ENCODE results near the gene ABCC11. TPM values are rescaled to one million over a fixed set of nuclear protein-coding genes. Genes with fewer than 3 reads are reported as not detected.

The ABCC11 gene
- total and polyA plus RNA-seq, 4 experiments from 2014 or later = 0.07 to 0.09 TPM; not detected in 2

DNA sequence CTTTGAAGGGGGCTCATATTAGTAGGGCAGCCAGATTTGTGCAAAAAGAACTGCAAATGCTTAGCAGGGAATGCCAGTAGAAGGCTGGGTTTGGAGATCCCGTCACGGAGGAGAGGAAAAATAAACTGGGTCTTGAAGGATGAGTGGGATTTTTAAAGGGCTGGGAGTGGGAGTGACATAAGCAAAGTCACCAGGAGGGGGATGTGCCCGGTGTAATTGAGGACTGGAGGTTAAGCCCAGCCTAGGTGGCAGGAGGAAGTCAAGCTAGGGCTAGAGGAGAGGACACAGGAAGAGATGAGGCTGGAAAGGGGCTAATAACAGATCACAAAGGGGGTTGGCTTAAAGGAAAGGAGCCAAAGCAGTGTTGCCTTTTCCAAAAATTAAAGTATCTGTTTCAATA is 26.4 kb downstream of the ABCC11 start:
- DNase-seq = no peak
- ChIA-PET CTCF (ENCODE audit: partially characterized antibody) (no interaction called here), POLR2A (ENCODE audit: partially characterized antibody) (no interaction called here)
- no peaks in the 10 kb centered on the region for H3K27me3 ChIP-seq (ENCODE audit: insufficient read depth, low read length)
- H3K27ac ChIP-seq (ENCODE audit: low read depth, low read length) = no peak overlapping the region
- Mint-ChIP-seq H3K27me3 (peaks cover 0 to 1% of the 10 kb centered on the region in 2 donors), H3K36me3 (no peaks in the 10 kb centered on the region), H3K4me3 (no peak overlapping the region), H3K27ac (no peak overlapping the region), H3K4me1 (no peaks in the 10 kb centered on the region), H3K9me3 (peaks cover 0 to 2% (median 0%) of the 10 kb centered on the region in 8 donors)
- H3K4me1 ChIP-seq (ENCODE audit: insufficient read depth, low read length) = no peaks in the 10 kb centered on the region
- intact Hi-C loops (cut with micrococcal nuclease) = no loop called here
- H3K9me3 ChIP-seq (ENCODE audit: control insufficient read depth in 1 of 2, low read length in 2 of 2) = no peaks in the 10 kb centered on the region
- no peak overlapping the region for H3K4me3 ChIP-seq (ENCODE audit: low read length in 2 of 2)
- no peaks in the 10 kb centered on the region for H3K36me3 ChIP-seq (ENCODE audit: insufficient read depth, low read length)

DNA sequence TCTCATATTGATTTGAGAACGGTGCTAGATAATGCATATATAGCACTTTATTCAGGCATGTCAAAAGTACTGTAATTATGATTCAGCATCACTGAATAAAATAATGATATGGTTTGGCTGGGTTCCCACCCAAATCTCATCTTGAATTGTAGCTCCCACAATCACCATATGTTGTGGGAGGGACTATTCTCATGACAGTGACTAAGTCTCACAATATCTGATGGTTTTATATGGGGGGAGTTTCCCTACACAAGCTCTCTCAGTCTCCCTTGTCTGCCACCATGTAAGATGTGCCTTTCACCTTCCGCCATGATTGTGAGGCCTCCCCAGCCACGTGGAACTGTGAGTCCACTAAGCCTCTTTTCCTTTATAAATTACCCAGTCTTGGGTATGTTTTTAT is 28.9 kb downstream of the ABCC11 start:
- Histone ChIP-seq H3K27ac (ENCODE audit: low read depth, low read length) (no peak overlapping the region), H3K36me3 (ENCODE audit: insufficient read depth, low read length) (no peaks in the 10 kb centered on the region), H3K4me3 (ENCODE audit: low read length in 2 of 2) (no peak overlapping the region), H3K9me3 (ENCODE audit: control insufficient read depth in 1 of 2, low read length in 2 of 2) (no peaks in the 10 kb centered on the region), H3K27me3 (ENCODE audit: insufficient read depth, low read length) (no peaks in the 10 kb centered on the region), H3K4me1 (ENCODE audit: insufficient read depth, low read length) (no peaks in the 10 kb centered on the region)
- Mint-ChIP-seq H3K4me3 (no peak overlapping the region), H3K36me3 (no peaks in the 10 kb centered on the region), H3K27me3 (peaks cover 0 to 1% of the 10 kb centered on the region in 2 donors), H3K4me1 (no peaks in the 10 kb centered on the region), H3K9me3 (peaks cover 0 to 2% (median 0%) of the 10 kb centered on the region in 8 donors), H3K27ac (no peak overlapping the region)
- CTCF ChIA-PET (ENCODE audit: partially characterized antibody) = no interaction called here
- intact Hi-C loops (cut with micrococcal nuclease) = no loop called here
- POLR2A ChIA-PET (ENCODE audit: partially characterized antibody) = no interaction called here
- DNase-seq = no peak

GRCh38 chr16:48217708-48218107 is 29.6 kb downstream of the ABCC11 start:
- Histone ChIP-seq H3K9me3 (ENCODE audit: control insufficient read depth in 1 of 2, low read length in 2 of 2) (no peaks in the 10 kb centered on the region), H3K27ac (ENCODE audit: low read depth, low read length) (no peak overlapping the region), H3K36me3 (ENCODE audit: insufficient read depth, low read length) (no peaks in the 10 kb centered on the region), H3K4me1 (ENCODE audit: insufficient read depth, low read length) (no peaks in the 10 kb centered on the region), H3K27me3 (ENCODE audit: insufficient read depth, low read length) (no peaks in the 10 kb centered on the region), H3K4me3 (ENCODE audit: low read length in 2 of 2) (no peak overlapping the region)
- Mint-ChIP-seq H3K9me3 (peaks cover 0 to 2% (median 0%) of the 10 kb centered on the region in 8 donors), H3K27ac (no peak overlapping the region), H3K36me3 (no peaks in the 10 kb centered on the region), H3K4me3 (no peak overlapping the region), H3K27me3 (no peaks in the 10 kb centered on the region), H3K4me1 (no peaks in the 10 kb centered on the region)
- POLR2A ChIA-PET (ENCODE audit: partially characterized antibody) = no interaction called here
- intact Hi-C loops (cut with micrococcal nuclease) = no loop called here
- CTCF ChIA-PET (ENCODE audit: partially characterized antibody) = no interaction called here
- no peak for DNase-seq

DNA sequence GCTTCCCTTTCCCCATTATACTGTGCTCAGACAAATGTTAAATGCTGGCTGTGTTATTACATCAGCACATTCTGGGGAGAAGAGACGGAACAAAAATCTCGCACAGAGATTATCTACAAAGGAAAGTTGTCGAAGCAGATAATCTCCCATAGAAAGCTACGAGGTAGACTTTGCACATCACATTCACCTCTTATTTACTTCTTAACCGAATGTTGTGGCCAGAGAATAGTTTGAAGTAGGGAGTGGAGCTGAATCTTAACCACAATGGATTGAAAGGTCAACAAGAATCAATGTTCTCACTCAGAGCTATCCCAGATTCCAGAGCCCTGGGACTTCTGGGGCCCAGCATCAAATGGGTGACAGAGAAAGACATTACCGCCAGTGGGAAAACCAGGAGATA is 31.6 kb downstream of the ABCC11 start:
- H3K27me3 Mint-ChIP-seq = no peaks in the 10 kb centered on the region
- Histone ChIP-seq H3K27ac (ENCODE audit: low read depth, low read length) (no peak overlapping the region), H3K4me1 (ENCODE audit: insufficient read depth, low read length) (no peaks in the 10 kb centered on the region), H3K4me3 (ENCODE audit: low read length in 2 of 2) (no peak overlapping the region), H3K9me3 (ENCODE audit: control insufficient read depth in 1 of 2, low read length in 2 of 2) (no peaks in the 10 kb centered on the region), H3K36me3 (ENCODE audit: insufficient read depth, low read length) (no peaks in the 10 kb centered on the region), H3K27me3 (ENCODE audit: insufficient read depth, low read length) (no peaks in the 10 kb centered on the region)
- intact Hi-C loops (cut with micrococcal nuclease) = no loop called here
- no peak overlapping the region for H3K4me3 Mint-ChIP-seq
- H3K27ac Mint-ChIP-seq = no peak overlapping the region
- H3K9me3 Mint-ChIP-seq = peaks cover 0 to 2% (median 0%) of the 10 kb centered on the region in 8 donors
- H3K4me1 Mint-ChIP-seq = no peaks in the 10 kb centered on the region
- no peak for DNase-seq
- CTCF ChIA-PET (ENCODE audit: partially characterized antibody) = no interaction called here
- no peaks in the 10 kb centered on the region for H3K36me3 Mint-ChIP-seq
- POLR2A ChIA-PET (ENCODE audit: partially characterized antibody) = no interaction called here

- ChIA-PET POLR2A (ENCODE audit: partially characterized antibody) (no interaction called here), CTCF (ENCODE audit: partially characterized antibody) (interaction anchor here (1.0 to 1.6 kb wide), 2 partner anchors 47 to 71 kb away, joined by 3 to 5 read pairs; no protein-coding TSS in a partner anchor)
- intact Hi-C loops (cut with micrococcal nuclease) = no loop called here
- H3K4me3 ChIP-seq (ENCODE audit: low read length in 2 of 2) = no peak overlapping the region
- no peak overlapping the region for H3K27ac Mint-ChIP-seq
- no peak for DNase-seq
- no peak overlapping the region for H3K4me3 Mint-ChIP-seq
- no peaks in the 10 kb centered on the region for H3K4me1 ChIP-seq (ENCODE audit: insufficient read depth, low read length)
- H3K9me3 ChIP-seq (ENCODE audit: control insufficient read depth in 1 of 2, low read length in 2 of 2) = no peaks in the 10 kb centered on the region
- H3K9me3 Mint-ChIP-seq = no peaks in the 10 kb centered on the region
- H3K36me3 ChIP-seq (ENCODE audit: insufficient read depth, low read length) = no peaks in the 10 kb centered on the region
- no peaks in the 10 kb centered on the region for H3K4me1 Mint-ChIP-seq
- peaks cover 3 to 8% of the 10 kb centered on the region in 2 donors for H3K27me3 Mint-ChIP-seq
- no peaks in the 10 kb centered on the region for H3K27me3 ChIP-seq (ENCODE audit: insufficient read depth, low read length)
- no peaks in the 10 kb centered on the region for H3K36me3 Mint-ChIP-seq
- H3K27ac ChIP-seq (ENCODE audit: low read depth, low read length) = no peak overlapping the region
Observed at GRCh38 chr16:48212033-48212432, 35.3 kb downstream of the ABCC11 start.

DNA sequence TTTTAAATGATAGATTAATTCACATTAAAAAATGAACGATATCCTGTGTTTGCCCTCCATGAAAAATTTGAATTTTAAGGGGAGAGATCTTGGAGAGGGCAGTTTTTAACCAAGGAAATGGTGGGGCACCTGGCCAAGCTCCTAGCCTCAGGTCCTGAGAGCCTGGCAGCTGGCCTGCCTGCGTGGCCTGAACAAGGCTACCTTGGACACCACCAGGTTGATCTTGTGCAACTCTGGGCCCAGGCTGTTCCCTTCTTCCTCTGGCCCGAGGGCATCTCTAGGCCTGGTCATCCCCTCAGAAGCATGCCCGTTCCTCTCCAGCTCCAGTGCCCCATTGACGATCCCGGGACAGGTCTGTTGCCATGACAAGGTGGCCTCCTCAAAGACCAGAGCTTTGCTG is 36.6 kb downstream of the ABCC11 start:
- no peaks in the 10 kb centered on the region for H3K36me3 ChIP-seq (ENCODE audit: insufficient read depth, low read length)
- Mint-ChIP-seq H3K27ac (peak overlapping the region in 1 of 7 donors; percentile 68), H3K4me1 (no peaks in the 10 kb centered on the region), H3K4me3 (no peak overlapping the region), H3K27me3 (peaks cover 5 to 10% of the 10 kb centered on the region in 2 donors), H3K9me3 (no peaks in the 10 kb centered on the region), H3K36me3 (no peaks in the 10 kb centered on the region)
- H3K4me3 ChIP-seq (ENCODE audit: low read length in 2 of 2) = no peak overlapping the region
- no peaks in the 10 kb centered on the region for H3K4me1 ChIP-seq (ENCODE audit: insufficient read depth, low read length)
- H3K27ac ChIP-seq (ENCODE audit: low read depth, low read length) = no peak overlapping the region
- POLR2A ChIA-PET (ENCODE audit: partially characterized antibody) = no interaction called here
- DNase-seq = no peak
- H3K9me3 ChIP-seq (ENCODE audit: control insufficient read depth in 1 of 2, low read length in 2 of 2) = no peaks in the 10 kb centered on the region
- H3K27me3 ChIP-seq (ENCODE audit: insufficient read depth, low read length) = no peaks in the 10 kb centered on the region
- intact Hi-C loops (cut with micrococcal nuclease) = no loop called here
- CTCF ChIA-PET (ENCODE audit: partially characterized antibody) = no interaction called here

GRCh38 chr16:48206594-48207242 is 40.6 kb downstream of the ABCC11 start:
- CTCF ChIA-PET (ENCODE audit: partially characterized antibody) = no interaction called here
- Mint-ChIP-seq H3K36me3 (no peaks in the 10 kb centered on the region), H3K27ac (no peak overlapping the region), H3K9me3 (no peaks in the 10 kb centered on the region), H3K4me1 (no peaks in the 10 kb centered on the region), H3K4me3 (no peak overlapping the region), H3K27me3 (peaks cover 8 to 13% of the 10 kb centered on the region in 2 donors)
- no peaks in the 10 kb centered on the region for H3K36me3 ChIP-seq (ENCODE audit: insufficient read depth, low read length)
- H3K9me3 ChIP-seq (ENCODE audit: control insufficient read depth in 1 of 2, low read length in 2 of 2) = no peaks in the 10 kb centered on the region
- DNase-seq = no peak
- POLR2A ChIA-PET (ENCODE audit: partially characterized antibody) = no interaction called here
- no peak overlapping the region for H3K4me3 ChIP-seq (ENCODE audit: low read length in 2 of 2)
- H3K27ac ChIP-seq (ENCODE audit: low read depth, low read length) = no peak overlapping the region
- H3K4me1 ChIP-seq (ENCODE audit: insufficient read depth, low read length) = no peaks in the 10 kb centered on the region
- no peaks in the 10 kb centered on the region for H3K27me3 ChIP-seq (ENCODE audit: insufficient read depth, low read length)
- intact Hi-C loops (cut with micrococcal nuclease) = no loop called here

- no peaks in the 10 kb centered on the region for H3K36me3 ChIP-seq (ENCODE audit: insufficient read depth, low read length)
- H3K36me3 Mint-ChIP-seq = no peaks in the 10 kb centered on the region
- H3K27me3 ChIP-seq (ENCODE audit: insufficient read depth, low read length) = no peaks in the 10 kb centered on the region
- H3K4me3 Mint-ChIP-seq = no peak overlapping the region
- no peak overlapping the region for H3K27ac Mint-ChIP-seq
- ChIA-PET POLR2A (ENCODE audit: partially characterized antibody) (no interaction called here), CTCF (ENCODE audit: partially characterized antibody) (no interaction called here)
- no peak for DNase-seq
- H3K4me1 Mint-ChIP-seq = no peaks in the 10 kb centered on the region
- H3K27ac ChIP-seq (ENCODE audit: low read depth, low read length) = no peak overlapping the region
- intact Hi-C loops (cut with micrococcal nuclease) = no loop called here
- H3K4me3 ChIP-seq (ENCODE audit: low read length in 2 of 2) = no peak overlapping the region
- no peaks in the 10 kb centered on the region for H3K9me3 Mint-ChIP-seq
- H3K4me1 ChIP-seq (ENCODE audit: insufficient read depth, low read length) = no peaks in the 10 kb centered on the region
- H3K27me3 Mint-ChIP-seq = peaks cover 9 to 14% of the 10 kb centered on the region in 2 donors
- H3K9me3 ChIP-seq (ENCODE audit: control insufficient read depth in 1 of 2, low read length in 2 of 2) = no peaks in the 10 kb centered on the region
Observed at GRCh38 chr16:48204825-48205151, 42.6 kb downstream of the ABCC11 start.

Data from CD4-positive, alpha-beta memory T cell (primary cell).